ENCODE data around the gene DOCK7.

GRCh38 chr1:62613890-62614289 lies 74.3 kb downstream of the DOCK7 start:
- TF ChIP-seq CTCF (IDR thresholded peaks at IDR 0.05; ENCODE audit: low read depth, low read length, poor library complexity, severe bottlenecking) (no peak), EZH2phosphoT487 (IDR thresholded peaks at IDR 0.05; ENCODE audit: borderline replicate concordance, low read length) (no peak)

Measured in DOHH2 (cell line).